PC-3 (cell line): ENCODE data around the gene PTPRN. TPM values are rescaled to one million over a fixed set of nuclear protein-coding genes. Genes with fewer than 3 reads are reported as not detected.
A peak's percentile ranks its signal among the peaks of the same experiment; 100 is the strongest.

Experiments
- ATAC-seq: fragments of 200-7000 bp; cut with Tn5 transposase; 2 replicates; pipeline ENCODE4 v1.9.1; 2020; ENCODE audit warnings: mild to moderate bottlenecking, moderate library complexity
- BruUV-seq: library from RNA; stranded (reverse); fragments of 400-500 nt; replicated peaks from 2 replicates; lab custom pipeline; 2021; lab: Mats Ljungman, UMichigan
- CTCF ChIA-PET: fragments of 300-600 bp; sonication (Branson Sonifier 250); formaldehyde crosslinking; loops from one replicate; lab custom pipeline; 2022; ENCODE audit warnings: antibody characterized with exemption; lab: Charles Lee
- POLR2A ChIA-PET: fragments of 300-600 bp; sonication (Branson Sonifier 250); formaldehyde crosslinking; loops from one replicate; lab custom pipeline; 2022; ENCODE audit warnings: antibody characterized with exemption; ENCODE audit not compliant: unreplicated experiment; lab: Charles Lee
- DNase-seq: peaks from one replicate; pipeline ENCODE4 v3.0.0-alpha.2; 2015
- H2AFZ ChIP-seq: fragments of 300-600 bp; sonication (generic); 2 replicates; pipeline ENCODE4 v1.6.0; 2016; ENCODE audit warnings: antibody characterized with exemption, low read length
- H3F3A ChIP-seq: fragments of 300-600 bp; sonication (generic); one replicate; pipeline ENCODE4 v1.6.0; 2017; ENCODE audit warnings: antibody characterized with exemption, low read length, control low read depth, mild to moderate bottlenecking; ENCODE audit not compliant: unreplicated experiment
- H3K27ac ChIP-seq: fragments of 300-600 bp; sonication (generic); 2 replicates; pipeline ENCODE4 v1.5.1; 2016; ENCODE audit warnings: mild to moderate bottlenecking, low read length
- H3K27me3 ChIP-seq: fragments of 300-600 bp; sonication (generic); 2 replicates; pipeline ENCODE4 v1.6.1; 2016; ENCODE audit warnings: low read length, mixed read lengths
- H3K36me3 ChIP-seq: fragments of 300-600 bp; sonication (generic); 2 replicates; pipeline ENCODE4 v1.6.1; 2016; ENCODE audit warnings: low read depth, mixed run types, low read length, mixed read lengths
- H3K4me1 ChIP-seq: fragments of 300-600 bp; sonication (generic); 2 replicates; pipeline ENCODE4 v1.5.1; 2016; ENCODE audit warnings: low read length; ENCODE audit not compliant: insufficient read depth
- H3K4me2 ChIP-seq: fragments of 300-600 bp; sonication (generic); 2 replicates; pipeline ENCODE4 v1.6.0; 2016; ENCODE audit warnings: low read length
- H3K4me3 ChIP-seq: fragments of 300-600 bp; sonication (generic); 2 replicates; pipeline ENCODE4 v1.5.1; 2016; ENCODE audit warnings: mild to moderate bottlenecking, low read length, mixed read lengths
- H3K79me2 ChIP-seq: fragments of 300-600 bp; sonication (generic); 2 replicates; pipeline ENCODE4 v1.6.1; 2017; ENCODE audit warnings: low read length, mixed read lengths
- H3K9ac ChIP-seq: fragments of 300-600 bp; sonication (generic); 2 replicates; pipeline ENCODE4 v1.6.0; 2016; ENCODE audit warnings: mild to moderate bottlenecking, low read length
- H3K9me2 ChIP-seq: fragments of 300-600 bp; sonication (generic); replicated peaks from 2 replicates; pipeline ENCODE4 v1.6.1; 2016; ENCODE audit warnings: mixed run types, low read length, mixed read lengths
- H3K9me3 ChIP-seq: fragments of 300-600 bp; sonication (generic); 2 replicates; pipeline ENCODE4 v1.6.1; 2016; ENCODE audit warnings: low read length, mixed read lengths
- H4K20me1 ChIP-seq: fragments of 300-600 bp; sonication (generic); 2 replicates; pipeline ENCODE4 v1.6.1; 2016; ENCODE audit warnings: low read length, mixed read lengths
- CTCF ChIP-seq: fragments of 300-600 bp; sonication (generic); conservative IDR thresholded peaks from 2 replicates; pipeline ENCODE4 v1.5.1; 2017; ENCODE audit warnings: antibody characterized with exemption, low read depth, mild to moderate bottlenecking, low read length
- EZH2 ChIP-seq: fragments of 300-600 bp; sonication (generic); IDR thresholded peaks from one replicate; pipeline ENCODE4 v1.6.1; 2017; ENCODE audit warnings: antibody characterized with exemption, mild to moderate bottlenecking, low read length; ENCODE audit not compliant: unreplicated experiment
- EZH2phosphoT487 ChIP-seq: fragments of 300-600 bp; sonication (generic); IDR thresholded peaks from 2 replicates; pipeline ENCODE4 v1.6.1; 2018; ENCODE audit warnings: mild to moderate bottlenecking, antibody characterized with exemption, low read length, borderline replicate concordance
- intact Hi-C: fragments of 100-400 bp; cut with micrococcal nuclease; formaldehyde crosslinking; loops from 2 replicates; pipeline ENCODE4 v1.9.0; 2023
- total RNA-seq: library from RNA; depleted of rRNA; stranded (reverse); fragments of >200 nt; gene quantifications from 2 replicates; pipeline ENCODE4 v1.2.3, GENCODE V29; 2014

The PTPRN gene
- total RNA-seq, 1 experiment from 2014 or later: 0.07 TPM

GRCh38 chr2:219252570-219252899 lies 56.7 kb downstream of the PTPRN start:
- intact Hi-C loops: no loop called here
- ATAC-seq (no peak), DNase-seq (no peak)
- Histone ChIP-seq H3K79me2 (peaks cover 36% of the 10 kb centered on the region), H4K20me1 (no peaks in the 10 kb centered on the region), H3K27me3 (no peaks in the 10 kb centered on the region), H3K9me2 (no peaks in the 10 kb centered on the region), H3K4me2 (peak overlapping the region; percentile 90), H3K27ac (peak overlapping the region; percentile 33), H3F3A (peaks cover 5% of the 10 kb centered on the region), H3K9ac (peak overlapping the region; percentile 62), H3K4me3 (peak overlapping the region; percentile 74), H3K4me1 (peaks cover 53% of the 10 kb centered on the region), H3K36me3 (peaks cover 14% of the 10 kb centered on the region), H3K9me3 (no peaks in the 10 kb centered on the region), H2AFZ (peak overlapping the region; percentile 79)
- ChIA-PET CTCF (no interaction called here), POLR2A (interaction anchor here (0.5 to 0.6 kb wide), 5 partner anchors 21 to 646 kb away, joined by 3 to 23 read pairs (median 7); no protein-coding TSS in a partner anchor)
- no TSS peak for BruUV-seq
- TF ChIP-seq EZH2phosphoT487 (no peak), EZH2 (no peak), CTCF (no peak)

GRCh38 chr2:219252084-219252483 lies 57.1 kb downstream of the PTPRN start:
- peaks cover 57% of the 10 kb centered on the region for H3K4me1 ChIP-seq
- H3F3A ChIP-seq: peaks cover 5% of the 10 kb centered on the region
- peak overlapping the region; percentile 74 for H3K4me3 ChIP-seq
- ATAC-seq: no peak
- intact Hi-C loops: no loop called here
- H3K9me2 ChIP-seq: no peaks in the 10 kb centered on the region
- H3K9ac ChIP-seq: no peak overlapping the region
- TF ChIP-seq EZH2phosphoT487: no peak
- TF ChIP-seq EZH2: no peak
- TF ChIP-seq CTCF: no peak
- CTCF ChIA-PET: no interaction called here
- peaks cover 40% of the 10 kb centered on the region for H3K79me2 ChIP-seq
- no peaks in the 10 kb centered on the region for H4K20me1 ChIP-seq
- H3K9me3 ChIP-seq: no peaks in the 10 kb centered on the region
- POLR2A ChIA-PET: interaction anchor here (0.5 kb wide), 1 partner anchor 136 kb away, joined by 3 read pairs; no protein-coding TSS in a partner anchor
- peaks cover 14% of the 10 kb centered on the region for H3K36me3 ChIP-seq
- no peaks in the 10 kb centered on the region for H3K27me3 ChIP-seq
- no TSS peak for BruUV-seq
- DNase-seq: peak; percentile 47
- no peak overlapping the region for H3K27ac ChIP-seq
- no peak overlapping the region for H2AFZ ChIP-seq
- H3K4me2 ChIP-seq: peak overlapping the region; percentile 90

- intact Hi-C loops: no loop called here
- DNase-seq (no peak), ATAC-seq (no peak)
- CTCF ChIA-PET: interaction anchor here (0.6 kb wide), 1 partner anchor 179 kb away, joined by 3 read pairs; no protein-coding TSS in a partner anchor
- BruUV-seq: no TSS peak
- Histone ChIP-seq H3K27ac (no peak overlapping the region), H3K36me3 (peaks cover 14% of the 10 kb centered on the region), H3K27me3 (no peaks in the 10 kb centered on the region), H3K9me3 (no peaks in the 10 kb centered on the region), H2AFZ (no peak overlapping the region), H3K9ac (no peak overlapping the region), H3K4me1 (peaks cover 59% of the 10 kb centered on the region), H3K9me2 (no peaks in the 10 kb centered on the region), H3K4me3 (no peak overlapping the region), H3F3A (peaks cover 5% of the 10 kb centered on the region), H3K4me2 (peak overlapping the region; percentile 90), H3K79me2 (peaks cover 44% of the 10 kb centered on the region), H4K20me1 (no peaks in the 10 kb centered on the region)
- no peak for TF ChIP-seq EZH2phosphoT487
- no peak for TF ChIP-seq EZH2
- TF ChIP-seq CTCF: no peak
- POLR2A ChIA-PET: interaction anchor here (0.6 kb wide), 1 partner anchor 546 kb away, joined by 3 read pairs; no protein-coding TSS in a partner anchor
These were observed 57.5 kb downstream of the PTPRN start for GRCh38 chr2:219251656-219252055.
